ENCODE measurements around the gene TNFRSF14. TPM values are rescaled to one million over a fixed set of nuclear protein-coding genes. Genes with fewer than 3 reads are reported as not detected.

The TNFRSF14 gene
- total RNA-seq, 1 donor from 2014 or later = 0.26 TPM

- H3K4me3 Mint-ChIP-seq (ENCODE audit: unreplicated experiment) = no peak overlapping the region
- DNase-seq (ENCODE audit: low spot score) = no peak
- H3K27me3 Mint-ChIP-seq (ENCODE audit: unreplicated experiment) = peaks cover 3% of the 10 kb centered on the region
- TF ChIP-seq CTCF (IDR thresholded peaks at IDR 0.05; ENCODE audit: unreplicated experiment) = no peak
- no peaks in the 10 kb centered on the region for H3K9me3 Mint-ChIP-seq (ENCODE audit: unreplicated experiment)
- H3K4me1 Mint-ChIP-seq (ENCODE audit: unreplicated experiment) = no peaks in the 10 kb centered on the region
- H3K36me3 Mint-ChIP-seq (ENCODE audit: low read depth, unreplicated experiment) = peaks cover 17% of the 10 kb centered on the region
- no peak overlapping the region for H3K27ac Mint-ChIP-seq (ENCODE audit: unreplicated experiment)
Observed at GRCh38 chr1:2509589-2509988, 46.6 kb upstream of the TNFRSF14 start.

GRCh38 chr1:2510366-2511155 lies 45.6 kb upstream of the TNFRSF14 start:
- Mint-ChIP-seq H3K4me3 (ENCODE audit: unreplicated experiment) (no peak overlapping the region), H3K9me3 (ENCODE audit: unreplicated experiment) (no peaks in the 10 kb centered on the region), H3K36me3 (ENCODE audit: low read depth, unreplicated experiment) (peaks cover 17% of the 10 kb centered on the region), H3K27me3 (ENCODE audit: unreplicated experiment) (peaks cover 3% of the 10 kb centered on the region), H3K4me1 (ENCODE audit: unreplicated experiment) (no peaks in the 10 kb centered on the region), H3K27ac (ENCODE audit: unreplicated experiment) (no peak overlapping the region)
- TF ChIP-seq CTCF (IDR thresholded peaks at IDR 0.05; ENCODE audit: unreplicated experiment) = no peak
- no peak for DNase-seq (ENCODE audit: low spot score)

GRCh38 chr1:2512862-2513421 lies 43.2 kb upstream of the TNFRSF14 start:
- H3K9me3 Mint-ChIP-seq (ENCODE audit: unreplicated experiment) = no peaks in the 10 kb centered on the region
- H3K36me3 Mint-ChIP-seq (ENCODE audit: low read depth, unreplicated experiment) = peaks cover 21% of the 10 kb centered on the region
- H3K27me3 Mint-ChIP-seq (ENCODE audit: unreplicated experiment) = peaks cover 5% of the 10 kb centered on the region
- no peak overlapping the region for H3K27ac Mint-ChIP-seq (ENCODE audit: unreplicated experiment)
- no peaks in the 10 kb centered on the region for H3K4me1 Mint-ChIP-seq (ENCODE audit: unreplicated experiment)
- no peak for DNase-seq (ENCODE audit: low spot score)
- no peak overlapping the region for H3K4me3 Mint-ChIP-seq (ENCODE audit: unreplicated experiment)
- TF ChIP-seq CTCF (IDR thresholded peaks at IDR 0.05; ENCODE audit: unreplicated experiment) = no peak

- TF ChIP-seq CTCF (IDR thresholded peaks at IDR 0.05; ENCODE audit: unreplicated experiment) = no peak
- H3K27ac Mint-ChIP-seq (ENCODE audit: unreplicated experiment) = no peak overlapping the region
- H3K4me1 Mint-ChIP-seq (ENCODE audit: unreplicated experiment) = no peaks in the 10 kb centered on the region
- no peak for DNase-seq (ENCODE audit: low spot score)
- peaks cover 21% of the 10 kb centered on the region for H3K36me3 Mint-ChIP-seq (ENCODE audit: low read depth, unreplicated experiment)
- H3K9me3 Mint-ChIP-seq (ENCODE audit: unreplicated experiment) = no peaks in the 10 kb centered on the region
- no peak overlapping the region for H3K4me3 Mint-ChIP-seq (ENCODE audit: unreplicated experiment)
- peaks cover 5% of the 10 kb centered on the region for H3K27me3 Mint-ChIP-seq (ENCODE audit: unreplicated experiment)
Observed at GRCh38 chr1:2513939-2514652, 42.1 kb upstream of the TNFRSF14 start.
